GM12891 (cell line): ENCODE results near the gene PREX1.

Source experiments
- POLR2A ChIP-seq: IDR thresholded peaks from 2 replicates; pipeline ENCODE4 v1.6.1; 2011; ENCODE audit warnings: low read depth, low read length, control low read depth
- POLR2AphosphoS5 ChIP-seq: IDR thresholded peaks from 2 replicates; pipeline ENCODE4 v1.6.1; 2011; ENCODE audit warnings: low read depth, low read length, control low read depth
- SPI1 ChIP-seq: IDR thresholded peaks from 2 replicates; pipeline ENCODE4 v1.6.1; 2011; ENCODE audit warnings: low read depth, low read length, control low read depth

GRCh38 chr20:48644286-48644828 is 183.4 kb downstream of the PREX1 start:
- TF ChIP-seq SPI1, result no peak
- no peak for TF ChIP-seq POLR2A
- TF ChIP-seq POLR2AphosphoS5, result no peak
